HG03460 (cell line): ENCODE results near the gene NDST1.

Experiments used
- ATAC-seq: cut with Tn5 transposase; IDR thresholded peaks from one replicate; pipeline ENCODE4 v1.9.1; 2021; ENCODE audit not compliant: unreplicated experiment

NDST1 gene

DNA sequence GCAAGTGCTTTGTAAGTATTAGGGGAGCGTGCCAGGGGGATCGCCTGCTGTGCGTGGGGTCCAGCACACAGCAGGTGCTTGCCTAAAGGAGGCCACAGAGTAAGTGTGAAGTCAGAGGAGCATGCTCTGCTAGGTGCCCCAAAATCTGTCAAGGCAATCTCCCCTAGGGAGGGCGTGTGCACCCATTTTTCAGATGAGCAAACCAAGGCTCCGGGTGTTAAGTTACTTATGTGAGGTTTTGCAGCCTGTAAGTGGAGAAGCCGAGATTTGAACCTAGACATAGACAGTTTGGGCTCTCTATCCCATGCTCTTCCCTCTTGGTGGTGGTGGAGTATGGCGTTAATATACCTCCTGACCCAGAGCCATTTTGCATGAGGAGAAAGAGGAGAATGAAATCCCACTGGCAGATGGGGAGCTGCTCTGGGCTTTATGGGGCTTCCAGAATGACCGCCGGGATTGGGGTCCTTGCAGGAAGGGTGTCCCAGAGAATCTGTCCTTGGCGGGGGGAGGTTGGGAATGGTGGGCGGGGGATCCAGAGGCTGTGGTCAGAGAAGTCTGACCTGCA lies 14.1 kb downstream of the NDST1 start:
- no peak for ATAC-seq

DNA sequence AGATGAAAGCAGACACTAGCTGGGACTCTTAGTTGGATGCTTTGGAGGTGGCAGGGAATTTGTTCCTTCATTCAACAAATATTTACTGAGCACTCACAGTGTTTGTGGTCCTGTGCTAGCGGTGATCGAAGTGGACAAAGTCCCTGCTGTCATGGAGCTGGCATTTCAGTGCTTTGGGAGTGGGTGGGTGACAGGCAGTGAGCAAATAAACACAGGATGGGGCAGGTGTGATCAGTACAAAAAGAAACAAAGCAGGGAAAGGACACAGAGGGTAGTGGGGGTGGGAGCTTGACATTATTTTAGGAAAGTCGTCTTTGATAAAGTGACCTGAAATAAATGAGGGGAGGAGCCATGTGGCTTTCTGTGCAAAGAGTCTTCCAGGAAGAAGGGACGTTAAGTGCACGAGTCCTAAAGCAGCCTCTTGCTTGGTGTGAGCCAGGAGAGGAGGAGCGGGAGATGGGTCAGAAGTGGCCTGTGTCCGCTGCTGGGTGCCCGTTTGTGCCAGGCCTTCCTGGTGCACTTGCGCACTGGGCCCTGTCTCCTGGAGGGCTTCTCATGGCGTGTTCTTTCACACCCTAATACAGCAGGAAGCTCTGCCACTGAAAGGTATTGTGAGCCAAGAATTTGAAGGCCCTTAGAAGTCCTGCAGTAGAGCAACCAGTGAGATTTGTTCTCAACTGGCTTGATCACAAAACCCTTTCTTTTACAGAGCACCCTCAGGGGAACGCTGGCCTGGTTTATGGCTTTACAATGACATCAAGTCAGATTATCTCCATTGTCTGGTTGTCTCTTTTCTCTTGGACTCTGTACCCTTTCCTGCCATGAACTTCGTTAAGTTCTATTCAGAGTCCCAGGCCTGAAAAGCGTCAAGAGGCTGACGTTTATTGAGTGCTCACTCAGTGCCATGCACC lies 14.8 kb downstream of the NDST1 start:
- ATAC-seq = no peak

- ATAC-seq = no peak
Measured at GRCh38 chr5:150523472-150524350, 15.8 kb downstream of the NDST1 start.

- no peak for ATAC-seq
Measured at GRCh38 chr5:150525163-150525562, 17.2 kb downstream of the NDST1 start.

- no peak for ATAC-seq
Measured at GRCh38 chr5:150525781-150526180, 17.9 kb downstream of the NDST1 start.

DNA sequence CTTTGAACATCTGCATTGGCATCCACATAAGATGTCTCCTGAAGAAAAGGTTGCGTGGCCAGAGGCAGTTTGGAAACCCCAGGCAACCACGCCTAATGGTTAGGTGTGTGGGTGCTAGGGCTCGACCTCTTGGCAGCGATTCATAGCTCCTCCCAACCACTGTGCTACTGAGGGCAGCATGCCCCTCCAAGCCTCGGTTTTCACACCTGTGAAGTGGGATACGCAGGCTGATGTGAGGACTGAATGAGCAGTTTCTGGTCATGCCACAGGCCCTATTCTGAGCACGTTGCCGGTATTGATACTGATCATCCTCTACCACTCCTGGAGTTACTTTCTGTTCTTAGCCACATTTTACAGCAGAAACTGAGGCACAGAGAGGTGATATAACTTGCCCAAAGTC lies 19.1 kb downstream of the NDST1 start:
- no peak for ATAC-seq

- no peak for ATAC-seq
Measured at GRCh38 chr5:150527808-150528207, 19.9 kb downstream of the NDST1 start.

GRCh38 chr5:150528924-150529546 lies 21.1 kb downstream of the NDST1 start:
- ATAC-seq = no peak

- no peak for ATAC-seq
Measured at GRCh38 chr5:150529555-150529954, 21.6 kb downstream of the NDST1 start.

- ATAC-seq = no peak
Measured at GRCh38 chr5:150530423-150530822, 22.5 kb downstream of the NDST1 start.

GRCh38 chr5:150530951-150531588 lies 23.1 kb downstream of the NDST1 start:
- no peak for ATAC-seq

DNA sequence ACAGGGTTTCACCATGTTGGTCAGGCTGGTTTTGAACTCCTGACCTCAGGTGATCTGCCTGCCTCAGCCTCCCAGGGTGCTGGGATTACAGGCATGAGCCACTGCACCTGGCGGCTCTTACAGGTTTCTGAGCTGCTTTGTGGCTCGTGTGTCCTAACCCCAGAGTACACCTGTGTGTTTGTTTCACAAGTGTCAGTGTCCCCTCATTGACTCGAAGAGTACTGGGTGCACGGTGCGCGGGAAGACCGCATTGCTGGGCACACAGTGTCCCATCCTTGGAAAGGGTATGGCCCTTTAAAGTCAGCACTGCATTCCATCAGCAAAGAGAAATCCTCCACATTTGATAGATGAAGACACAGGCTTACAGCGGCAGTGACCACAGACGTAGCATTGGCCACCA lies 23.8 kb downstream of the NDST1 start:
- ATAC-seq = no peak

DNA sequence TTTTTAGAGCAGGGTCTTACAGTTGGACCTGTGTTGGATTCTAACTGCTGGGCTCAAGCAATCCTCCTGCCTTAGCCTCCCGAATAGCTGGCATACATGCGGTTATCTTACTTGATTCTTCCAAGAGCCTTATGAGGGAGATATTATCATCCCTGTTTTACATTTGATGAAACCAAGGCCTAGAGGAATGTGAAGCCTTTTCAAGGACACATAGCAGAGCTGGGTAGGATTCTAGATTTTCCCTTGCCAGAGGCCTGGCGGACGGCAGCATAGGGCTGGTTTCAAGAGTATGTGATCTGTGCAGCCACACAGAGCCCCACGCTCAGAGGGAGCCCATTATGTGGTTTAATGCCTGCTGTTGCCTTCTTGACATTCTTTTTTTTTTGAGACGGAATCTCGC lies 24.2 kb downstream of the NDST1 start:
- no peak for ATAC-seq

- no peak for ATAC-seq
Measured at GRCh38 chr5:150532996-150533395, 25.1 kb downstream of the NDST1 start.

- ATAC-seq = no peak
Measured at GRCh38 chr5:150534811-150535210, 26.9 kb downstream of the NDST1 start.

DNA sequence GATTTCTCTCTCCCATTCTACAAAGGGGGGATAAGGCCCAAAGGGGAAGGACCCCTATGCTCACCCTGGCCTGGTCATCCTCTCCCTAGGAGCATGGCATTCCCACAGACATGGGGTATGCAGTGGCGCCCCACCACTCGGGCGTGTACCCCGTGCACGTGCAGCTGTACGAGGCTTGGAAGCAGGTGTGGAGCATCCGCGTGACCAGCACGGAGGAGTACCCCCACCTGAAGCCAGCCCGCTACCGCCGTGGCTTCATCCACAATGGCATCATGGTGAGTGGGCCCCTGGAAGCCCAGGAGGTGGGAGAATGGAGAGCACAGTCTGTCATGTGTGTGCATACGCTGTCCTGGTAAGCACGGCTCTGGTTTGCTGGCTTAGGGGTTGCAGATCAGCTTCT lies 27.7 kb downstream of the NDST1 start:
- ATAC-seq = no peak

DNA sequence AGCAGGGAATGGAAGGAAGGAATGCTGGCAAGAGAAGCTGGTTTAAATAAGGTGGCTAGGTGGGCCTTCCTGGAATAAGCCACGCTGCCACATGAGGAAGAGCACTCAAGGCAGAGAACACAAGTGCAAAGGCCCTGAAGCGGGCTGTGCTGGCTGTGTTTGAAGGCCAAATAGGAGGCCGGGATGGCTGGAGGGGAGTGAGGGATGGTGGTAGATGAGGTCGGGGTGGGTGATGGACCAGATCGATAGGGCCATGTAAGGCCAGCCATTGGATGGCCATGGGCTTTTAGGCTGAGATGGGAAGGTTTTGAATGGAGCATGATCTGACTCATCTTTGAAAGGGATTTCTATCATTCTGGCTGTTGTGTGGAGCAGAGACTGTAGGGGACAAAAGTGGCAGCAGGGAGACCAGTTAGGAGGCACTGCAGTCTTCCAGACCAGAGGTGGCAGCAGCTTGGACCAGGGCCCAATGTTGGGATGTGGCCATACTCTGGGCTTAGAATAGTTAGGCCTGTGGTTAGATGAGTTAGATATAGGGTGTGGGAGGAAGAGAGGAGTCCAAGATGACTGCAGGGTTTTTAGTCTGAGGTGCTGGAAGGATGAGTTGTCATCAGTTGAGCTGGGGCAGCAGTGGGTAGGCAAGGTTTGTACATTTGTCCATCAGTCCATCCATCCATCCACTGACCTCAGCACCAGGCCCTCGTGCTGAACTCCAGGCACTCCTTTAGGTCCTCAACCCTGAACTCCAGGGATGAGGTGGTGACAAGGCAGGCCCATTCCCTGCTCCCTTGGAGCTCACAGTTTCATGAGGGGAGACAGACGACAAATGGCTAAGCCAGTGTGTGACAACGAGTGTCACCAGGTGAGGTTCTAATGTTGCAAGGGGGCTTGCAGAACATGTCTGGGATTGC lies 30.3 kb downstream of the NDST1 start:
- no peak for ATAC-seq

GRCh38 chr5:150539206-150539605 lies 31.3 kb downstream of the NDST1 start:
- ATAC-seq = no peak

DNA sequence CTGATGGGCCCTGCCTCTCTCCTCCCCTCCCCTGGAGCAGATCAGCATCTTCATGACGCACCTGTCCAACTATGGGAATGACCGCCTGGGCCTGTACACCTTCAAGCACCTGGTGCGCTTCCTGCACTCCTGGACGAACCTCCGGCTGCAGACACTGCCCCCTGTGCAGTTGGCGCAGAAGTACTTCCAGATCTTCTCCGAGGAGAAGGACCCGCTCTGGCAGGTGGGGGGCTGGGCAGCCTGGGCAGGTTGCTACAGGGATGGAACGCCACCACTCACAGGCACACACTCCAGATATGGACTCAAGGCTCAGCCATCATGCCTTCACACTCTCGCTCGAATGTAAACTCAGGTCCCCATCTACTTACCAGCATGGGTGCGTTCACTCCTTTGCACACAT lies 32.1 kb downstream of the NDST1 start:
- ATAC-seq = no peak
